ENCODE results near the gene INSIG2. TPM values are rescaled to one million over a fixed set of nuclear protein-coding genes. Genes with fewer than 3 reads are reported as not detected.

Gene INSIG2
- total RNA-seq, 1 experiment from 2014 or later, result 10.7 TPM

GRCh38 chr2:118086024-118086633 lies 2.1 kb upstream of the INSIG2 start:
- ChIA-PET POLR2A (interaction anchor here (1.4 kb wide), 1 partner anchor 24 kb away, joined by 3 read pairs; no protein-coding TSS in a partner anchor), CTCF (interaction anchor here (1.6 kb wide), 1 partner anchor 40 kb away, joined by 4 read pairs; no protein-coding TSS in a partner anchor)
- no peak for TF ChIP-seq SP1 (CRISPR knock-in tag; conservative IDR thresholded peaks at IDR 0.05)
- no peak for TF ChIP-seq JUN (CRISPR knock-in tag; IDR thresholded peaks at IDR 0.05)
- no peak for TF ChIP-seq NR3C1 (CRISPR knock-in tag; conservative IDR thresholded peaks at IDR 0.05; ENCODE audit: low read depth)
- TF ChIP-seq IRF2 (CRISPR knock-in tag; IDR thresholded peaks at IDR 0.05; ENCODE audit: borderline replicate concordance, low read depth), result no peak
- TF ChIP-seq EMX1 (CRISPR knock-in tag; IDR thresholded peaks at IDR 0.05), result no peak
- TF ChIP-seq ZNF423 (CRISPR knock-in tag; IDR thresholded peaks at IDR 0.05), result no peak
- TF ChIP-seq E2F1 (CRISPR knock-in tag; IDR thresholded peaks at IDR 0.05), result no peak
- TF ChIP-seq, protein P1, sequence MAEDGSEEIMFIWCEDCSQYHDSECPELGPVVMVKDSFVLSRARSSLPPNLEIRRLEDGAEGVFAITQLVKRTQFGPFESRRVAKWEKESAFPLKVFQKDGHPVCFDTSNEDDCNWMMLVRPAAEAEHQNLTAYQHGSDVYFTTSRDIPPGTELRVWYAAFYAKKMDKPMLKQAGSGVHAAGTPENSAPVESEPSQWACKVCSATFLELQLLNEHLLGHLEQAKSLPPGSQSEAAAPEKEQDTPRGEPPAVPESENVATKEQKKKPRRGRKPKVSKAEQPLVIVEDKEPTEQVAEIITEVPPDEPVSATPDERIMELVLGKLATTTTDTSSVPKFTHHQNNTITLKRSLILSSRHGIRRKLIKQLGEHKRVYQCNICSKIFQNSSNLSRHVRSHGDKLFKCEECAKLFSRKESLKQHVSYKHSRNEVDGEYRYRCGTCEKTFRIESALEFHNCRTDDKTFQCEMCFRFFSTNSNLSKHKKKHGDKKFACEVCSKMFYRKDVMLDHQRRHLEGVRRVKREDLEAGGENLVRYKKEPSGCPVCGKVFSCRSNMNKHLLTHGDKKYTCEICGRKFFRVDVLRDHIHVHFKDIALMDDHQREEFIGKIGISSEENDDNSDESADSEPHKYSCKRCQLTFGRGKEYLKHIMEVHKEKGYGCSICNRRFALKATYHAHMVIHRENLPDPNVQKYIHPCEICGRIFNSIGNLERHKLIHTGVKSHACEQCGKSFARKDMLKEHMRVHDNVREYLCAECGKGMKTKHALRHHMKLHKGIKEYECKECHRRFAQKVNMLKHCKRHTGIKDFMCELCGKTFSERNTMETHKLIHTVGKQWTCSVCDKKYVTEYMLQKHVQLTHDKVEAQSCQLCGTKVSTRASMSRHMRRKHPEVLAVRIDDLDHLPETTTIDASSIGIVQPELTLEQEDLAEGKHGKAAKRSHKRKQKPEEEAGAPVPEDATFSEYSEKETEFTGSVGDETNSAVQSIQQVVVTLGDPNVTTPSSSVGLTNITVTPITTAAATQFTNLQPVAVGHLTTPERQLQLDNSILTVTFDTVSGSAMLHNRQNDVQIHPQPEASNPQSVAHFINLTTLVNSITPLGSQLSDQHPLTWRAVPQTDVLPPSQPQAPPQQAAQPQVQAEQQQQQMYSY (CRISPR knock-in tag; IDR thresholded peaks at IDR 0.05), result no peak
- TF ChIP-seq, protein P2, sequence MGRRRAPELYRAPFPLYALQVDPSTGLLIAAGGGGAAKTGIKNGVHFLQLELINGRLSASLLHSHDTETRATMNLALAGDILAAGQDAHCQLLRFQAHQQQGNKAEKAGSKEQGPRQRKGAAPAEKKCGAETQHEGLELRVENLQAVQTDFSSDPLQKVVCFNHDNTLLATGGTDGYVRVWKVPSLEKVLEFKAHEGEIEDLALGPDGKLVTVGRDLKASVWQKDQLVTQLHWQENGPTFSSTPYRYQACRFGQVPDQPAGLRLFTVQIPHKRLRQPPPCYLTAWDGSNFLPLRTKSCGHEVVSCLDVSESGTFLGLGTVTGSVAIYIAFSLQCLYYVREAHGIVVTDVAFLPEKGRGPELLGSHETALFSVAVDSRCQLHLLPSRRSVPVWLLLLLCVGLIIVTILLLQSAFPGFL (CRISPR knock-in tag; IDR thresholded peaks at IDR 0.05; ENCODE audit: borderline replicate concordance), result no peak
- no peak for TF ChIP-seq ZNF671 (CRISPR knock-in tag; IDR thresholded peaks at IDR 0.05)
- TF ChIP-seq MAX (CRISPR knock-in tag; IDR thresholded peaks at IDR 0.05), result no peak
- TF ChIP-seq ZNF263 (CRISPR knock-in tag; IDR thresholded peaks at IDR 0.05; ENCODE audit: low read depth), result no peak
- no peak for TF ChIP-seq ZNF512 (CRISPR knock-in tag; IDR thresholded peaks at IDR 0.05; ENCODE audit: borderline replicate concordance)
- TF ChIP-seq, protein P3, sequence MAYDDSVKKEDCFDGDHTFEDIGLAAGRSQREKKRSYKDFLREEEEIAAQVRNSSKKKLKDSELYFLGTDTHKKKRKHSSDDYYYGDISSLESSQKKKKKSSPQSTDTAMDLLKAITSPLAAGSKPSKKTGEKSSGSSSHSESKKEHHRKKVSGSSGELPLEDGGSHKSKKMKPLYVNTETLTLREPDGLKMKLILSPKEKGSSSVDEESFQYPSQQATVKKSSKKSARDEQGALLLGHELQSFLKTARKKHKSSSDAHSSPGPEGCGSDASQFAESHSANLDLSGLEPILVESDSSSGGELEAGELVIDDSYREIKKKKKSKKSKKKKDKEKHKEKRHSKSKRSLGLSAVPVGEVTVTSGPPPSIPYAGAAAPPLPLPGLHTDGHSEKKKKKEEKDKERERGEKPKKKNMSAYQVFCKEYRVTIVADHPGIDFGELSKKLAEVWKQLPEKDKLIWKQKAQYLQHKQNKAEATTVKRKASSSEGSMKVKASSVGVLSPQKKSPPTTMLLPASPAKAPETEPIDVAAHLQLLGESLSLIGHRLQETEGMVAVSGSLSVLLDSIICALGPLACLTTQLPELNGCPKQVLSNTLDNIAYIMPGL (CRISPR knock-in tag; IDR thresholded peaks at IDR 0.05), result no peak
- TF ChIP-seq, protein P4, sequence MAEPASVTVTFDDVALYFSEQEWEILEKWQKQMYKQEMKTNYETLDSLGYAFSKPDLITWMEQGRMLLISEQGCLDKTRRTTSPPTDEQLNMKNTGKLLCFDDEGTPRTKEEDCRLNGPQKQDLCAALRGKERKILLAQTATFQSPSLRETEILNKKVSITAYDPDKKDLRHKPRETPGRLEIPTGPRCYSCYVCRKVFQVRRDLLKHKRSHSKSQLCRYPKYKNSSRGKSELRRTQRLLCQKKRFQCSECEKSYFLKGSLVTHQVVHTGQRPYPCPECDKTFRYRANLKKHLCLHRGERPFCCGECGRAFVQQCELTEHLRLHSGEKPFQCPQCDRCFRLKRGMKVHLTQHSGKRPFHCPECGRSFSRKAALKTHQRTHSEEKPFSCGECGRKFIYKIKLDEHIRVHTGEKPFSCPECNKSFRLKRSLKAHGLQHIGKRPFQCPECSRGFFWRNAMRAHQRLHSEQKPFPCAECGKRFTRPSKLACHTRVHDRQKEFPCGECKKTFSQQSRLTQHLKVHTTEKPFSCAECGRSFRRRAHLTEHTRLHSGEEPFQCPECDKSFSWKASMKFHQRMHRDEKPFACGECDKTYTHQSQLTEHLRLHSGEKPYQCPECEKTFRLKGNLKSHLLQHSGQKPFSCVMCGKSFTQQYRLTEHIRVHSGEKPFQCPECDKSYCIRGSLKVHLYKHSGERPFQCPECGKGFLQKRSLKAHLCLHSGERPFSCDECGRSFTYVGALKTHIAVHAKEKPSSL (CRISPR knock-in tag; conservative IDR thresholded peaks at IDR 0.05), result no peak
- no peak for TF ChIP-seq TCF7 (CRISPR knock-in tag; IDR thresholded peaks at IDR 0.05; ENCODE audit: low read depth)
- no peak for TF ChIP-seq TEAD1 (CRISPR knock-in tag; IDR thresholded peaks at IDR 0.05)
- Mint-ChIP-seq H3K36me3 (no peaks in the 10 kb centered on the region), H3K27me3 (ENCODE audit: low read depth) (no peaks in the 10 kb centered on the region; the same call in 1 of the 2 replicates), H3K9me3 (no peaks in the 10 kb centered on the region), H3K27ac (no peak overlapping the region), H3K4me3 (no peak overlapping the region), H3K4me1 (peaks cover 39% of the 10 kb centered on the region)
- ATAC-seq, result no peak
- no peak for DNase-seq (ENCODE audit: low spot score)

All from WTC11 (cell line).